Lower lobe of right lung (tissue), 2 donors: ENCODE data around the gene KIF3B. TPM values are rescaled to one million over a fixed set of nuclear protein-coding genes. Genes with fewer than 3 reads are reported as not detected.
"Not testable (repeated sequence)": the region's sequence is repeated elsewhere in the genome, so short reads cannot be mapped to it uniquely, and the experiment has no call there.

Experiments used
- ATAC-seq, 2 donors: fragments of 200-7000 bp; cut with Tn5 transposase; one replicate each; pipeline ENCODE4 v1.9.1; 2020 to 2022; ENCODE audit warnings: mild to moderate bottlenecking in 2 of 2, moderate library complexity in 2 of 2
- DNase-seq: peaks from one replicate; pipeline ENCODE4 v3.0.0-alpha.2; 2020
- H3K27ac ChIP-seq: fragments of 200-600 bp; one replicate; pipeline ENCODE4 v1.8.0; 2022
- H3K27me3 ChIP-seq: fragments of 200-600 bp; one replicate; pipeline ENCODE4 v1.8.0; 2022; ENCODE audit warnings: low read depth
- H3K36me3 ChIP-seq: fragments of 200-600 bp; one replicate; pipeline ENCODE4 v1.8.0; 2022; ENCODE audit warnings: mild to moderate bottlenecking
- H3K4me1 ChIP-seq: fragments of 200-600 bp; one replicate; pipeline ENCODE4 v1.8.0; 2022
- H3K4me3 ChIP-seq: fragments of 200-600 bp; one replicate; pipeline ENCODE4 v1.8.0; 2022; ENCODE audit warnings: mild to moderate bottlenecking
- H3K9me3 ChIP-seq: fragments of 200-600 bp; one replicate; pipeline ENCODE4 v1.8.0; 2022
- CTCF ChIP-seq: fragments of 200-600 bp; IDR thresholded peaks from one replicate; pipeline ENCODE4 v1.8.0; 2022; ENCODE audit warnings: antibody characterized with exemption, mild to moderate bottlenecking
- intact Hi-C: fragments of 100-400 bp; cut with DNase I; formaldehyde crosslinking; loops from one replicate; pipeline ENCODE4 v1.11.0; 2022
- total RNA-seq: library from RNA; stranded (reverse); fragmentation: NEBNext Ultra II Directional; extraction: Animal tissue kit (Norgen Biotek cat#: 25700); gene quantifications from one replicate; pipeline ENCODE4 v1.2.1, GENCODE V29; 2021
- donor health status: DM: no; HTN: yes; CAD: no; lungs with severe emphysema.

Gene KIF3B
- total RNA-seq, 1 donor from 2014 or later, result 28.0 TPM

GRCh38 chr20:32285621-32286371 is 8.3 kb downstream of the KIF3B start:
- intact Hi-C loops, result no loop called here
- H3K4me1 ChIP-seq, result peaks cover 25% of the 10 kb centered on the region
- no peaks in the 10 kb centered on the region for H3K27me3 ChIP-seq
- DNase-seq, result no peak
- H3K27ac ChIP-seq, result peak overlapping the region; percentile 51
- no peak for TF ChIP-seq CTCF
- no peak overlapping the region for H3K4me3 ChIP-seq
- no peaks in the 10 kb centered on the region for H3K9me3 ChIP-seq
- peaks cover 3% of the 10 kb centered on the region for H3K36me3 ChIP-seq
- peak; percentile 45 to 61 for ATAC-seq

- Histone ChIP-seq H3K9me3 (no peaks in the 10 kb centered on the region), H3K36me3 (peaks cover 3% of the 10 kb centered on the region), H3K27ac (no peak overlapping the region), H3K4me1 (peaks cover 25% of the 10 kb centered on the region), H3K27me3 (no peaks in the 10 kb centered on the region), H3K4me3 (no peak overlapping the region)
- intact Hi-C loops, result no loop called here
- DNase-seq, result no peak
- no peak for ATAC-seq
- TF ChIP-seq CTCF, result no peak
Observed at GRCh38 chr20:32287231-32287638, 9.8 kb downstream of the KIF3B start.

GRCh38 chr20:32288225-32288849 is 10.9 kb downstream of the KIF3B start:
- H3K4me1 ChIP-seq, result peaks cover 25% of the 10 kb centered on the region
- H3K36me3 ChIP-seq, result peaks cover 3% of the 10 kb centered on the region
- H3K4me3 ChIP-seq, result no peak overlapping the region
- TF ChIP-seq CTCF, result no peak
- no peaks in the 10 kb centered on the region for H3K9me3 ChIP-seq
- ATAC-seq (no peak), DNase-seq (no peak)
- no peaks in the 10 kb centered on the region for H3K27me3 ChIP-seq
- H3K27ac ChIP-seq, result no peak overlapping the region
- intact Hi-C loops, result no loop called here

GRCh38 chr20:32289299-32289660 is 11.8 kb downstream of the KIF3B start:
- H3K36me3 ChIP-seq, H3K27ac ChIP-seq, H3K27me3 ChIP-seq, H3K4me3 ChIP-seq, H3K9me3 ChIP-seq, ATAC-seq, DNase-seq, intact Hi-C loops: not testable (repeated sequence)
- peaks cover 25% of the 10 kb centered on the region for H3K4me1 ChIP-seq

GRCh38 chr20:32289661-32290431 is 12.4 kb downstream of the KIF3B start:
- H3K36me3 ChIP-seq, result peaks cover 3% of the 10 kb centered on the region
- DNase-seq, result no peak
- ATAC-seq, result no peak
- H3K27ac ChIP-seq, result no peak overlapping the region
- no peaks in the 10 kb centered on the region for H3K27me3 ChIP-seq
- no peak for TF ChIP-seq CTCF
- intact Hi-C loops, result no loop called here
- no peaks in the 10 kb centered on the region for H3K9me3 ChIP-seq
- H3K4me3 ChIP-seq, result no peak overlapping the region
- peaks cover 25% of the 10 kb centered on the region for H3K4me1 ChIP-seq
